GM12801 (cell line): ENCODE data around the gene OXNAD1.

Source experiments
- TF ChIP-seq, protein P1 (sequence below): IDR thresholded peaks from one replicate; pipeline ENCODE4 v1.5.1; 2011; ENCODE audit warnings: control low read depth; ENCODE audit not compliant: insufficient read length; ENCODE audit errors: extremely low read depth

The OXNAD1 gene

GRCh38 chr3:16279010-16279801 lies 14.2 kb downstream of the OXNAD1 start:
- TF ChIP-seq, protein P1, sequence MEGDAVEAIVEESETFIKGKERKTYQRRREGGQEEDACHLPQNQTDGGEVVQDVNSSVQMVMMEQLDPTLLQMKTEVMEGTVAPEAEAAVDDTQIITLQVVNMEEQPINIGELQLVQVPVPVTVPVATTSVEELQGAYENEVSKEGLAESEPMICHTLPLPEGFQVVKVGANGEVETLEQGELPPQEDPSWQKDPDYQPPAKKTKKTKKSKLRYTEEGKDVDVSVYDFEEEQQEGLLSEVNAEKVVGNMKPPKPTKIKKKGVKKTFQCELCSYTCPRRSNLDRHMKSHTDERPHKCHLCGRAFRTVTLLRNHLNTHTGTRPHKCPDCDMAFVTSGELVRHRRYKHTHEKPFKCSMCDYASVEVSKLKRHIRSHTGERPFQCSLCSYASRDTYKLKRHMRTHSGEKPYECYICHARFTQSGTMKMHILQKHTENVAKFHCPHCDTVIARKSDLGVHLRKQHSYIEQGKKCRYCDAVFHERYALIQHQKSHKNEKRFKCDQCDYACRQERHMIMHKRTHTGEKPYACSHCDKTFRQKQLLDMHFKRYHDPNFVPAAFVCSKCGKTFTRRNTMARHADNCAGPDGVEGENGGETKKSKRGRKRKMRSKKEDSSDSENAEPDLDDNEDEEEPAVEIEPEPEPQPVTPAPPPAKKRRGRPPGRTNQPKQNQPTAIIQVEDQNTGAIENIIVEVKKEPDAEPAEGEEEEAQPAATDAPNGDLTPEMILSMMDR, result no peak

DNA sequence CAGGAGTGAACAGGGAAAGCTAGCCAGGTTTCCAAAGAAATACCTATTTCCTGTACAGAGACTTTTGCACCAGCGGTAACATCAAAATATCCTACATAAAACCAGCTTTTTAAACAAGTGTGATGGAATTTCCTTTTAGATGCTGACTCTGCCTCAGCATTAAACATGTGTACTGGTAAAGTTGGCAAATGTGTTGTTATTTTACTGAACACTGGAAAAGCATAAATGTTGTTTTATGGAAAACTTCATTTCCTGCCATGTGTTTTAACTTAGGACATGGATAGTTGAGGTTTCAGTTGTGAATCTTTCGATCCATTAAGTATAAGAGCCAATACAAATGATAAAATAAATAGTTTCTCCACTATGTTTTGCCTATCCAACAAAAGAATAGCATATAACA lies 15.7 kb downstream of the OXNAD1 start:
- TF ChIP-seq, protein P1, result no peak

- TF ChIP-seq, protein P1, result no peak
Measured at GRCh38 chr3:16284633-16285032, 19.6 kb downstream of the OXNAD1 start.

GRCh38 chr3:16286161-16286560 lies 21.1 kb downstream of the OXNAD1 start:
- TF ChIP-seq, protein P1, result no peak

DNA sequence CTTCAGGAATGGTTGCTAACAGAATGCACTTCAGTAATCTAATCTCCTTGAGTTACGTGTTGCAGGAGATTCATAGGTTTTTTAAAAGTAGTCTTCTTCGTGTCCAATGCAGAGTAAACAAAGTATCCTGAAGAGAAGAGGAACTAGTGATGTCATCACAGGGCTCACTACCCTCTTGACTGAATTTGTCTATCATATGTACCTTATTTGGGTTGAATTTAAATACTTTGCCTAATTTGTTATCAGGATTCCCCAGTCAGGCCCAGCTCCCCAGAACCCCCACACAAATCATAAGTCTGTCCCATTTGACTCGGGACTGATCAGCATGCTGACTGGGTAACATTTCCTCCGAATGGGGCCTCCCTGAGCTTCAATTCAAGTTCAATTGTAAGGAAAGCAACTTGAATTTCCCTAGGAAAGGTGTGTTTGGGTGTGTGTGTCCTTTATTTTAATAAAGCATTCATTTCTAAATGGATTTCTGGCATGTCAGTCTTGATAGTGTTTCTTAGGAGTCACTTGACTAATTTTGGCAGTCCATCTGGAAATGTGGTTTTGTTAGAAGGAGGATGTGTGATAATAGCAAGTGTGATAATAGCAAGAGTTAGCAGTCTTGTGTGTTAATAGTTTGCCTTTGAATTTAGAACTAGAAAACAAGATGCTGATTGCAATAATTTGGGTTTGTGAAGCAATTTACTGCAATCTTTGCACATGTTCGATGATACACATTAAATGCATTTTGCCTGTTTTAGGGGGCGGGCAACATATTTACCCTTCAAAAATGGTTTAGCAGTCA lies 21.9 kb downstream of the OXNAD1 start:
- TF ChIP-seq, protein P1, result no peak

- TF ChIP-seq, protein P1, result no peak
Measured at GRCh38 chr3:16288664-16289063, 23.7 kb downstream of the OXNAD1 start.

DNA sequence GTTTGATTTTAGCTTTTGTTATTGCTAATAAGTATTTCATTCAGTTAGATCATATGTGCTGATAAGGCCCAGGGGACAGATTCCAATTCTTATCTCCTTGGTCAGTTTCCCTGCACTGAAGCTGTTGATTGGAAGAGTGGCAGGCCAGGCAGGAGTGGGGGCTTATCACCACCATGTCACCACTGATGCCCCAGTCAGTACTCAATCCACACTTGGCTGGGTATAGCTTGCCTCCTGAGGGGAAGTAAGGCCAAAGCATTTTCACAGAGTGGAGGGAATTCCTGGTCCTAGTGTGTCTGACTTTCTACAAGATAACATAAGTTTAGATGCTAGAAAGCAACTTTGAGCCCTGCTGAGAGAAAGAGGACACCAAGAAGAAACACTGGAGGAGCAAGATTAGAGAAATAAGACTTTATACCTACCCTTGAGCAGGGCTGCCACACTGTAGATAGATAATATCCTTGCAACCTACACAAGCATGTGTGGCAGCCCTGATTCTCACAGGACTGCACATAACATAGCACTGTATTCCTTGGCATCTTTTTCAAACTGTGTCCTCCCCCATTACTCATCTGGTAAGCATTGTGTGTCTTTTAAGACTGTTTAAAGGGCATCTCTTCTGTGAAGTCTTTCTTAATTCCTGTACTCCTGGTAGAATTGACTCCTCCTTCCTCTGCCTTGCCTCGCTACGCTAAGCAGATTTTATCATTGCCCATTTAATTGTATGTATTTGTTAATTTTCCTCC lies 24.3 kb downstream of the OXNAD1 start:
- TF ChIP-seq, protein P1, result no peak
